GM20000 (cell line): ENCODE data around the gene TOMM5.

ENCODE experiments used
- DNase-seq: peaks from one replicate; pipeline ENCODE4 v3.0.0; 2012; ENCODE audit warnings: low spot score
- CTCF ChIP-seq: IDR thresholded peaks from 2 replicates; pipeline ENCODE4 v1.5.1; 2012; ENCODE audit warnings: mild to moderate bottlenecking, control low read depth; ENCODE audit errors: extremely low read depth, missing control alignments

The TOMM5 gene

GRCh38 chr9:37571282-37571681 lies 21.1 kb downstream of the TOMM5 start:
- TF ChIP-seq CTCF = no peak
- DNase-seq = no peak

DNA sequence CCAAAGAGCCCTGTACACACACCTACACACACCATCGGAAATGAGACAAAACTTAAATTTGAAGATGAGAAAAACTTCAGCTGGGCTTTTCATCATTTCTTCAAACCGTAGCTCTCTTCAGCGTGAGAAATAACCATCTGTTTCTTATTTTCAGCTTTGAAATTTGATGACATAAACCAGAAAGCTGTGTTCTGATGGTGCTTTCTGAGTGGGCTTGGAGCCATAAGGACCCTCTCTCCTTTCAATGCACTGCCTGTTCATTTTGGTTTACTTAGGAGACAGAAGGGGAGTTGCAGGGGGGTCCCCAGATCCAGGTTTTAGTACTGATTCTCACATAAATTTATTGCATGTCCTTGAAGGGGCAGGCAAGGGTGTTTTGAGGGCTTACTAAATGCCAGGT lies 25.7 kb downstream of the TOMM5 start:
- peak; percentile 36 for DNase-seq
- TF ChIP-seq CTCF = no peak

DNA sequence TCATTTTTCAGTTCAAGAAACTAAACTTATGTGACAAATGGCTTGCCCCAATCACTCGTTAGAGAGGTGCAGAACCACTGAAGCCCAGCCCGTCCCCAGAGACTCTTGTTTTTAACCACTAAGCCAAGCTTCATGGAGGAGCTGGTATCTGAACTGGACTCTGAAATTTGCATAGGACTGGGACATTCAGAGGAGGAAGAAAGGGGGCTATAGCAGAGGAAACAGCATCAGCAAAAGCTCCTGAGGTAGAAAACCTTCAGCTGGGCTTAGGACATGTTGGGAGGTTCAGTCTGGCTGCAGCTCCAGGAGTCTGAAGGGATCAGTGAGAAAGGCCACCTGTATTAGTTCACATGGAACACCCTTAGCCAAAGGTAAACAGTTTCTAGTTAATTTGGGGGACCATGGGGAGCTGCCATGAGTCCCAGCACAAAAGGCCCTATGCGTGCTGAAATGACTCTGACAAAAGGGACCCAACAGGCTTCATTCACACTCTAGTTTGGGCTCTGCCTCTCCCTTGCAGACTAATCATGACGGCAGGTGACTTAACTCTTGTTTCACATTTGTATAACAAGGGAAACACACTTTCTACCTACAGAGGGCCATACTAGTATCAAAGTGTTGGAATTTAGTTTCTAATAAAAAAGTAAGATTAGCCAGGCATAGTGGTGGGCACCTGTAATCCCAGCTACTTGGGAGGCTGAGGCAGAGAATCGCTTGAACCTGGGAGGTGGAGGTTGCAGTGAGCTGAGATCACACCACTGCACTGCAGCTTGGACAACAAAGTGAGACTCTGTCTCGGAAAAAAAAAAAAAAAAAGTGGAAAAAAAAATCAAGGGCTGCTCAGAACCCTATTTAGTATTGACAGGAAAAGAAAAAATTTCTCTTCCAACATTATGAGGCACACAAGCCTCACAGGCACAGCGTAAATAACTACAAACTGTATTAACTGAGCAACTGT lies 26.5 kb downstream of the TOMM5 start:
- no peak for TF ChIP-seq CTCF
- peak; percentile 61 for DNase-seq

- no peak for TF ChIP-seq CTCF
- no peak for DNase-seq
Measured at GRCh38 chr9:37564916-37565315, 27.5 kb downstream of the TOMM5 start.

- TF ChIP-seq CTCF = no peak
- DNase-seq = no peak
Measured at GRCh38 chr9:37563806-37564513, 28.4 kb downstream of the TOMM5 start.

DNA sequence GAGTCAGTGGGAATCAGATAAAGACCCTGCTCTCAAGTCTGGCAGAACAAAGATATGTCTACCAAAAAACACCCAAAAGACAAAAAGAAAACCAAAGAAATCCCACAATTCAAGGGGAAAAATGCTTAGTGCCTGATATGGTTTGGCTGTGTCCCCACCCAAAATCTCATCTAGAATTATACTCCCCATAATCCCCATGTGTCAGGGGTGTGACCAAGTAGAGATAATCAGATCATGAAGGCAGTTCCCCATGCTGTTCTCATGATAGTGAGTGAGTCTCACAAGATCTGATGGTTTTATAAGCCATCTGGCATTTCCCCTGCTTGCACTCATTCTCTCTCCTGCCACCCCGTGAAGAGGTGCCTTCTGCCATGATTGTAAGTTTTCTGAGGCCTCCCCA lies 29.6 kb downstream of the TOMM5 start:
- no peak for TF ChIP-seq CTCF
- DNase-seq = no peak

DNA sequence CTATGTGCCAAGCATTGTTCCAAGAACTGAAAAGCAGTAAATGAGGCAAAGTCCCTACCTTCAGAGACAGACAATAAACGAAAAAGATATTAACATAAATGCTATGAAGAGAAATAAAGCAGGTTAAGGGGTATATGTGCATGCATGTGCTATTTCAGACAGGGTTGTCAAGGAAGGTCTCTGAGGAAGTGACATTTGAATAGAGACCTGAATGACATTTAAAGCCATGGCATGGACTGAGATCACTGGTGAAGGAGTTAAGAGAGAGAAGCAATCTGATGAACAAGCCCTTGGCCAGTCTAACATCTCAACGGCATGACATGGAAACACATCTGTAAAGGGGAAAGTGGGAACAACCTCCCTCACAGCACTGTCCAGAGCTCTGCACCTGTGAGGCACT lies 30.7 kb downstream of the TOMM5 start:
- no peak for TF ChIP-seq CTCF
- no peak for DNase-seq
